ENCODE measurements around the gene STUB1.

DNA sequence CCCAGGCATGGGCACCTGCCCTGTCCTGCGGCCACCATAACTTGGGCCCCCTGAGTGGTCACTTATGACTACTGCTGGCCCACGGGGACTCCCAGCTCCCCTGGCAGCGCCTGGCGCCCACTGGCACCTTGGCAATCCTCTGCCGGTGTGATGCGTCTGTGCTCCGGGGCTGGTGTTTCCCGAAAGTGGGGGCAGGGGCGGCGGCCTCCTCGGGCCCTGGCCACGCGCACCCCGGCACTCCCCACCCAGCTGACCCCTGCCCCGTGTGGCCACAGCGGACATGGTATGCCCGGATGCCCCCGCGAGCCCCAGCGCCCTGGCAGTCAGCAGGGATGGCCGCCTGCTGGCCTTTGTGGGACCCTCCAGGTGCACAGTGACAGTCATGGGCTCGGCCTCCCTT is 22.7 kb upstream of the STUB1 start:
- TF ChIP-seq YY1 (IDR thresholded peaks at IDR 0.05; ENCODE audit: extremely low read depth, insufficient replicate concordance, low read depth, low read length) (no peak), CTCF (IDR thresholded peaks at IDR 0.05 in 2 of 3, conservative IDR thresholded peaks at IDR 0.05 in 1 of 3; ENCODE audit: borderline replicate concordance in 1 of 3, insufficient read depth in 1 of 3, low read depth in 2 of 3, low read length in 2 of 3) (no peak), POLR2AphosphoS5 (IDR thresholded peaks at IDR 0.05; ENCODE audit: low read depth, low read length) (no peak), SRF (IDR thresholded peaks at IDR 0.05; ENCODE audit: low read depth) (no peak), POLR2A (IDR thresholded peaks at IDR 0.05; ENCODE audit: borderline replicate concordance, extremely low read depth, insufficient read depth, insufficient read length) (no peak), RAD21 (IDR thresholded peaks at IDR 0.05; ENCODE audit: low read depth) (no peak), SP1 (IDR thresholded peaks at IDR 0.05; ENCODE audit: low read depth) (no peak), SIN3A (IDR thresholded peaks at IDR 0.05; ENCODE audit: low read depth) (no peak), EZH2phosphoT487 (IDR thresholded peaks at IDR 0.05; ENCODE audit: borderline replicate concordance) (no peak), TCF7L2 (IDR thresholded peaks at IDR 0.05; ENCODE audit: borderline replicate concordance, extremely low read depth, insufficient read depth, insufficient read length) (no peak), JUND (IDR thresholded peaks at IDR 0.05) (no peak), ZFX (IDR thresholded peaks at IDR 0.05) (no peak)
- TF ChIP-seq, protein P1, sequence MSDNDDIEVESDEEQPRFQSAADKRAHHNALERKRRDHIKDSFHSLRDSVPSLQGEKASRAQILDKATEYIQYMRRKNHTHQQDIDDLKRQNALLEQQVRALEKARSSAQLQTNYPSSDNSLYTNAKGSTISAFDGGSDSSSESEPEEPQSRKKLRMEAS (IDR thresholded peaks at IDR 0.05), result no peak
